PC-9 (cell line): ENCODE measurements around the gene FBLN2. TPM values are rescaled to one million over a fixed set of nuclear protein-coding genes. Genes with fewer than 3 reads are reported as not detected.

Experiments
- BruUV-seq: library from RNA; stranded (reverse); fragments of 400-500 nt; replicated peaks from 2 replicates; lab custom pipeline; 2021; lab: Mats Ljungman, UMichigan
- CTCF ChIA-PET: fragments of 300-600 bp; sonication (Branson Sonifier 250); formaldehyde crosslinking; loops from one replicate; lab custom pipeline; 2022; ENCODE audit warnings: antibody characterized with exemption; lab: Charles Lee
- POLR2A ChIA-PET: fragments of 300-600 bp; sonication (Branson Sonifier 250); formaldehyde crosslinking; loops from one replicate; lab custom pipeline; 2022; ENCODE audit warnings: antibody characterized with exemption; ENCODE audit not compliant: unreplicated experiment; lab: Charles Lee
- DNase-seq, 2 experiments: peaks; one replicate each; pipeline versions ENCODE4 v3.0.0 to v3.0.0-alpha.2; 2015 to 2022; ENCODE audit warnings: mixed read lengths in 1 of 2
- H2AFZ ChIP-seq: fragments of 200-600 bp; sonication (generic); 2 replicates; pipeline ENCODE4 v1.8.1; 2017; ENCODE audit warnings: antibody characterized with exemption
- H3F3A ChIP-seq: fragments of 200-600 bp; sonication (generic); 2 replicates; pipeline ENCODE4 v1.8.1; 2017; ENCODE audit warnings: antibody characterized with exemption, mild to moderate bottlenecking, low read depth; ENCODE audit not compliant: insufficient read depth
- H3K27ac ChIP-seq: fragments of 200-600 bp; sonication (generic); 2 replicates; pipeline ENCODE4 v1.6.1; 2016; ENCODE audit warnings: mixed run types
- H3K27me3 ChIP-seq: fragments of 200-600 bp; sonication (generic); 2 replicates; pipeline ENCODE4 v1.6.1; 2016; ENCODE audit warnings: low read depth, mixed run types; ENCODE audit not compliant: insufficient read depth
- H3K36me3 ChIP-seq: fragments of 200-600 bp; sonication (generic); 2 replicates; pipeline ENCODE4 v1.6.1; 2016; ENCODE audit warnings: low read depth, mixed run types
- H3K4me1 ChIP-seq: fragments of 200-600 bp; sonication (generic); replicated peaks from 2 replicates; pipeline ENCODE4 v1.6.1; 2016; ENCODE audit warnings: mixed run types; ENCODE audit not compliant: insufficient read depth
- H3K4me2 ChIP-seq: fragments of 200-600 bp; sonication (generic); 2 replicates; pipeline ENCODE4 v1.6.1; 2017; ENCODE audit warnings: mixed run types
- H3K4me3 ChIP-seq: fragments of 200-600 bp; sonication (generic); 2 replicates; pipeline ENCODE4 v1.6.1; 2016; ENCODE audit warnings: mixed run types
- H3K79me2 ChIP-seq: fragments of 200-600 bp; sonication (generic); 2 replicates; pipeline ENCODE4 v1.6.1; 2017; ENCODE audit warnings: low read depth, mixed run types
- H3K9me2 ChIP-seq: fragments of 200-600 bp; sonication (generic); 2 replicates; pipeline ENCODE4 v1.8.1; 2017; ENCODE audit warnings: mild to moderate bottlenecking; ENCODE audit not compliant: insufficient read depth
- H3K9me3 ChIP-seq: fragments of 200-600 bp; sonication (generic); 2 replicates; pipeline ENCODE4 v1.8.1; 2016; ENCODE audit warnings: low read depth; ENCODE audit not compliant: insufficient read depth
- H4K20me1 ChIP-seq: fragments of 200-600 bp; sonication (generic); 2 replicates; pipeline ENCODE4 v1.8.1; 2017; ENCODE audit not compliant: insufficient read depth
- CTCF ChIP-seq: fragments of 200-600 bp; sonication (generic); conservative IDR thresholded peaks from 2 replicates; pipeline ENCODE4 v1.6.1; 2017; ENCODE audit warnings: mixed run types, antibody characterized with exemption, mild to moderate bottlenecking, moderate library complexity
- EZH2 ChIP-seq: fragments of 200-600 bp; sonication (generic); IDR thresholded peaks from 2 replicates; pipeline ENCODE4 v1.8.0; 2017; ENCODE audit warnings: antibody characterized with exemption, low read depth
- intact Hi-C: fragments of 100-400 bp; cut with micrococcal nuclease; formaldehyde crosslinking; loops from one replicate; pipeline ENCODE4 v1.10.0; 2022; ENCODE audit not compliant: unreplicated experiment
- total RNA-seq: library from RNA; stranded (reverse); gene quantifications from 2 replicates; pipeline ENCODE4 v1.2.3, GENCODE V29; 2021

Gene FBLN2
- total RNA-seq, 1 experiment from 2014 or later, result 0.57 TPM

- BruUV-seq, result no TSS peak
- Histone ChIP-seq H3K27ac (no peak overlapping the region), H2AFZ (no peak overlapping the region), H3K9me3 (no peaks in the 10 kb centered on the region), H3K27me3 (no peaks in the 10 kb centered on the region), H3K4me1 (no peaks in the 10 kb centered on the region), H3K4me2 (no peak overlapping the region), H3K9me2 (no peaks in the 10 kb centered on the region), H3K36me3 (no peaks in the 10 kb centered on the region), H3F3A (peaks cover 8% of the 10 kb centered on the region; the same call in 1 of the 2 replicates), H3K79me2 (no peaks in the 10 kb centered on the region), H4K20me1 (no peaks in the 10 kb centered on the region), H3K4me3 (no peak overlapping the region)
- ChIA-PET CTCF (no interaction called here), POLR2A (no interaction called here)
- intact Hi-C loops, result no loop called here
- TF ChIP-seq EZH2 (no peak), CTCF (no peak)
- no peak for DNase-seq
Measured at GRCh38 chr3:13566453-13566748, 17.5 kb downstream of the FBLN2 start.

GRCh38 chr3:13566769-13567310 is 17.9 kb downstream of the FBLN2 start:
- no peaks in the 10 kb centered on the region for H4K20me1 ChIP-seq
- H2AFZ ChIP-seq, result no peak overlapping the region
- no peaks in the 10 kb centered on the region for H3K36me3 ChIP-seq
- intact Hi-C loops, result no loop called here
- TF ChIP-seq EZH2, result no peak
- no peak for TF ChIP-seq CTCF
- no TSS peak for BruUV-seq
- no peaks in the 10 kb centered on the region for H3K9me3 ChIP-seq
- no peaks in the 10 kb centered on the region for H3K27me3 ChIP-seq
- no peak overlapping the region for H3K4me3 ChIP-seq
- no peak for DNase-seq
- no peaks in the 10 kb centered on the region for H3K4me1 ChIP-seq
- H3K4me2 ChIP-seq, result no peak overlapping the region
- no peaks in the 10 kb centered on the region for H3K9me2 ChIP-seq
- POLR2A ChIA-PET, result no interaction called here
- no peak overlapping the region for H3K27ac ChIP-seq
- H3K79me2 ChIP-seq, result no peaks in the 10 kb centered on the region
- CTCF ChIA-PET, result no interaction called here
- peaks cover 3% of the 10 kb centered on the region; the same call in 1 of the 2 replicates for H3F3A ChIP-seq

- Histone ChIP-seq H3K79me2 (no peaks in the 10 kb centered on the region), H3K27me3 (no peaks in the 10 kb centered on the region), H3K9me3 (no peaks in the 10 kb centered on the region), H3K4me3 (no peak overlapping the region), H3K27ac (no peak overlapping the region), H4K20me1 (no peaks in the 10 kb centered on the region), H3K36me3 (no peaks in the 10 kb centered on the region), H2AFZ (no peak overlapping the region), H3K9me2 (no peaks in the 10 kb centered on the region), H3K4me1 (no peaks in the 10 kb centered on the region), H3F3A (no peaks in the 10 kb centered on the region), H3K4me2 (no peak overlapping the region)
- POLR2A ChIA-PET, result no interaction called here
- no peak for DNase-seq
- intact Hi-C loops, result no loop called here
- CTCF ChIA-PET, result no interaction called here
- TF ChIP-seq EZH2 (no peak), CTCF (no peak)
- BruUV-seq, result no TSS peak
Measured at GRCh38 chr3:13567684-13568514, 19.0 kb downstream of the FBLN2 start.
